Cardiac fibroblast (primary cell): ENCODE measurements around the gene SPRR2A.
A peak's percentile ranks its signal among the peaks of the same experiment; 100 is the strongest.

Source experiments
- DNase-seq, 2 donors: peaks; one replicate each; pipeline versions ENCODE4 v3.0.0 to v3.0.0-alpha.2; 2010; ENCODE audit warnings: low read depth in 2 of 2
- H3K4me3 ChIP-seq, 2 donors: replicated peaks in 1 of 2; 1 replicate in 1 of 2; 2 replicates in 1 of 2; pipeline ENCODE4 v1.5.1; 2011; ENCODE audit warnings: low read depth in 2 of 2, low read length in 2 of 2, mild to moderate bottlenecking in 2 of 2, moderate library complexity in 1 of 2
- TF ChIP-seq, protein P1 (sequence below): IDR thresholded peaks from one replicate; pipeline ENCODE4 v1.5.1; 2011; ENCODE audit warnings: low read depth, mild to moderate bottlenecking, low read length, inconsistent platforms

SPRR2A gene

DNA sequence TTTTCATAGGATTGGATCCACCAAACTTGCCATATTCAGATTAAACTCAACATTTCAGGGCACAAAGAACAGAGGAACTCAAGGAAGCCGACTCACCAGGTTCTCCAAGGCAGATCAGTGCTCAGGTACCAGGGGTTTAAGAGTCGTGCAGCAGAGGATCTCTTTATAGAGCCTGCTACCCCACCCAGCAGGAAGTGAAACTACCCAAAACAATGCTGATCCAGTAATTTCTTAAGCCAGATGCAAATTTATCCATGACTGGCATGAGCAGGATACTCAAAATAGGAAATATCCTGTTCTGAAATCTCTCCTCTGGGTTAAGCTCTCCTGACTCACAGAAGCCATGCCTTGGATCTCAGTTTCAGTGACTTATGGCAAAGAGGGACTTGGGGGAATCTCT, at the start of gene SPRR2A:
TSS of gene SPRR2A (minus strand) at position 138 of the 400 bp plus-strand sequence. CDS start 777 bp downstream, outside the sequence.
- TF ChIP-seq, protein P1, sequence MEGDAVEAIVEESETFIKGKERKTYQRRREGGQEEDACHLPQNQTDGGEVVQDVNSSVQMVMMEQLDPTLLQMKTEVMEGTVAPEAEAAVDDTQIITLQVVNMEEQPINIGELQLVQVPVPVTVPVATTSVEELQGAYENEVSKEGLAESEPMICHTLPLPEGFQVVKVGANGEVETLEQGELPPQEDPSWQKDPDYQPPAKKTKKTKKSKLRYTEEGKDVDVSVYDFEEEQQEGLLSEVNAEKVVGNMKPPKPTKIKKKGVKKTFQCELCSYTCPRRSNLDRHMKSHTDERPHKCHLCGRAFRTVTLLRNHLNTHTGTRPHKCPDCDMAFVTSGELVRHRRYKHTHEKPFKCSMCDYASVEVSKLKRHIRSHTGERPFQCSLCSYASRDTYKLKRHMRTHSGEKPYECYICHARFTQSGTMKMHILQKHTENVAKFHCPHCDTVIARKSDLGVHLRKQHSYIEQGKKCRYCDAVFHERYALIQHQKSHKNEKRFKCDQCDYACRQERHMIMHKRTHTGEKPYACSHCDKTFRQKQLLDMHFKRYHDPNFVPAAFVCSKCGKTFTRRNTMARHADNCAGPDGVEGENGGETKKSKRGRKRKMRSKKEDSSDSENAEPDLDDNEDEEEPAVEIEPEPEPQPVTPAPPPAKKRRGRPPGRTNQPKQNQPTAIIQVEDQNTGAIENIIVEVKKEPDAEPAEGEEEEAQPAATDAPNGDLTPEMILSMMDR, result no peak
- H3K4me3 ChIP-seq, result no peak within 1 kb of the TSS
- no peak for DNase-seq

- H3K4me3 ChIP-seq, result no peak overlapping the region
- TF ChIP-seq, protein P1, result no peak
- peak in 1 of 2 donors; percentile 24 for DNase-seq
These were observed 42.9 kb upstream of the SPRR2A start for GRCh38 chr1:153100245-153100644.

DNA sequence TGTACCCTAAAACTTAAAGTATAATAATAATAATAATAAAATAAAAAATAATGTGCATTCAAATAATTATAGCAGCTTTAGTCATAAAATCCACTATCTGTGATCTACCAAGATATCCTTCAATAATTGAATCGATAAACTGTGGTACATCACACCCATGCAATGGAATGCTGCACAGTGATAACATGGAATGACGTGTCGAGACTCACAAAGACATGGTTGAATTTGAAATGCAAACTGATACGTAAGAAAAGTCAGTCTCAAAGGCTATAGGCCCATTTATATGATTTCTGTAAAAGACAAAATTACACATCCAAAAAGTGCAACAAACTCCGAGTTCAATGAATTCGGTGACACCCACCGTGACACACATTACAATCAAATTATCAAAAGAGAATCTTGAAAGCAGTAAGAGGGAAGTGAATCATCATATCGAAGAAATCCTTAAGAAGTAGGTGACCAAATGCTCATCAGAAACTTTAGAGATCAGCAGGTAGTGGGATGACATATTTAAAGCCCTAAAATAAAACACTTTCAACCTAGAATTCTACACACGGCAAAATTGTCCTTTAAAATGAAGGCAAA, 42.2 kb upstream of the SPRR2A start:
- no peak overlapping the region for H3K4me3 ChIP-seq
- TF ChIP-seq, protein P1, result no peak
- DNase-seq, result no peak

DNA sequence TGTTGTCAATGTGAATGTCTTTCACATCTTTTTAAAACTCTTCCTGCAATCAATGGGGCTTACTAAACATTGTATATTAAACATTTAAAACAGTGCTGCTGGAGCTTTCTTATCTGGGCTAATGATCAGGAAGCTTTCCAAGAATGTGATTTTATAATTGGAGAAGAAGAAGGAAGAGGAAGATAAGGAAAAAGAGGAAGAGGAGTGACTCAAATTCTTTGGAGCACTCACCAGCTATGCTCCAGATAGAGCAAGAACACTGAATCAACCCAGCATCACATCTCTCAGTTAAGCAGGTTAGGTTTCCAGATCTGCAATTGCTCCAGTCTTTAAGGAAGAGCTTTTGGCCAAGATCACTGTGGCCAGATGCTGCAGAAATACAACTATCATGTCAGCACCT, 38.5 kb upstream of the SPRR2A start:
- no peak overlapping the region for H3K4me3 ChIP-seq
- TF ChIP-seq, protein P1, result no peak
- no peak for DNase-seq

- TF ChIP-seq, protein P1, result no peak
- H3K4me3 ChIP-seq, result no peak within 1 kb of the TSS
- no peak for DNase-seq
These were observed 37.1 kb upstream of the SPRR2A start, which contains the start of gene SPRR2E for GRCh38 chr1:153094426-153094825. Gene SPRR2E, minus strand, starts transcription at chr1:153094526. Its CDS starts 775 bp downstream, at chr1:153093751.

DNA sequence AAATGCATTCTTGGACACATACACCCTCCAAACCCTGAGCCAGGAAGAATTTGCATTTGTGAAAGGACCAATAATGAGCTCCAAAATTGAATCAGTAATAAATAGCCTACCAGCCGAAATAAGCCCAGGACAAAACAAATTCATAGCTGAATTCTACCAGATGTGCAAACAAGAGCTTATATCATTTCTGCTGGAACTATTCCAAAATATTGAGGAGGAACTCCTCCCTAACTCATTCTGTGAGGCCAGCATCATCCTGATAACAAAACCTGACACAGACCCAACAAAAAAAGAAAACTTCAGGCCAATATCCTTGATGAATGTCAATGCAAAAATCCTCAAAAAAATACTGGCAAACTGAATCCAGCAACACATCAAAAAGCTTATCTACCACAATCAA, 30.3 kb upstream of the SPRR2A start:
- no peak overlapping the region for H3K4me3 ChIP-seq
- TF ChIP-seq, protein P1, result no peak
- DNase-seq, result no peak

- no peak overlapping the region for H3K4me3 ChIP-seq
- TF ChIP-seq, protein P1, result no peak
- DNase-seq, result no peak
These were observed 24.4 kb upstream of the SPRR2A start for GRCh38 chr1:153081736-153082135.
